ENCODE results near the gene CCDC154.
"Not testable (repeated sequence)": the region's sequence is repeated elsewhere in the genome, so short reads cannot be mapped to it uniquely, and the experiment has no call there.

Gene CCDC154

GRCh38 chr16:1471569-1472194, 27.3 kb upstream of the CCDC154 start:
- Histone ChIP-seq H3K27me3 (ENCODE audit: insufficient read depth, poor library complexity, severe bottlenecking) (no peaks in the 10 kb centered on the region), H3K9me3 (ENCODE audit: severe bottlenecking) (no peaks in the 10 kb centered on the region), H3K4me3 (ENCODE audit: severe bottlenecking) (no peak overlapping the region), H3K27ac (ENCODE audit: poor library complexity, severe bottlenecking) (no peak overlapping the region), H3K4me1 (ENCODE audit: insufficient read depth, poor library complexity, severe bottlenecking) (no peaks in the 10 kb centered on the region), H3K36me3 (ENCODE audit: low read depth) (no peaks in the 10 kb centered on the region)
- DNase-seq (ENCODE audit: low spot score): peak; percentile 59
- no peak for TF ChIP-seq CTCF (IDR thresholded peaks at IDR 0.05; ENCODE audit: poor library complexity, severe bottlenecking)
- ATAC-seq (ENCODE audit: low read depth): no peak

GRCh38 chr16:1470481-1471251, 26.3 kb upstream of the CCDC154 start:
- DNase-seq (ENCODE audit: low spot score): peak; percentile 44
- H3K4me1 ChIP-seq (ENCODE audit: insufficient read depth, poor library complexity, severe bottlenecking): no peaks in the 10 kb centered on the region
- no peaks in the 10 kb centered on the region for H3K27me3 ChIP-seq (ENCODE audit: insufficient read depth, poor library complexity, severe bottlenecking)
- no peaks in the 10 kb centered on the region for H3K9me3 ChIP-seq (ENCODE audit: severe bottlenecking)
- H3K36me3 ChIP-seq (ENCODE audit: low read depth): no peaks in the 10 kb centered on the region
- no peak for ATAC-seq (ENCODE audit: low read depth)
- no peak overlapping the region for H3K4me3 ChIP-seq (ENCODE audit: severe bottlenecking)
- H3K27ac ChIP-seq (ENCODE audit: poor library complexity, severe bottlenecking): no peak overlapping the region
- TF ChIP-seq CTCF (IDR thresholded peaks at IDR 0.05; ENCODE audit: poor library complexity, severe bottlenecking): no peak

- TF ChIP-seq CTCF (IDR thresholded peaks at IDR 0.05; ENCODE audit: poor library complexity, severe bottlenecking): no peak
- ATAC-seq (ENCODE audit: low read depth): no peak
- Histone ChIP-seq H3K4me3 (ENCODE audit: severe bottlenecking) (no peak overlapping the region), H3K27ac (ENCODE audit: poor library complexity, severe bottlenecking) (no peak overlapping the region), H3K9me3 (ENCODE audit: severe bottlenecking) (no peaks in the 10 kb centered on the region), H3K27me3 (ENCODE audit: insufficient read depth, poor library complexity, severe bottlenecking) (no peaks in the 10 kb centered on the region), H3K4me1 (ENCODE audit: insufficient read depth, poor library complexity, severe bottlenecking) (no peaks in the 10 kb centered on the region), H3K36me3 (ENCODE audit: low read depth) (no peaks in the 10 kb centered on the region)
- no peak for DNase-seq (ENCODE audit: low spot score)
These were observed 25.4 kb upstream of the CCDC154 start for GRCh38 chr16:1469693-1470201.

DNA sequence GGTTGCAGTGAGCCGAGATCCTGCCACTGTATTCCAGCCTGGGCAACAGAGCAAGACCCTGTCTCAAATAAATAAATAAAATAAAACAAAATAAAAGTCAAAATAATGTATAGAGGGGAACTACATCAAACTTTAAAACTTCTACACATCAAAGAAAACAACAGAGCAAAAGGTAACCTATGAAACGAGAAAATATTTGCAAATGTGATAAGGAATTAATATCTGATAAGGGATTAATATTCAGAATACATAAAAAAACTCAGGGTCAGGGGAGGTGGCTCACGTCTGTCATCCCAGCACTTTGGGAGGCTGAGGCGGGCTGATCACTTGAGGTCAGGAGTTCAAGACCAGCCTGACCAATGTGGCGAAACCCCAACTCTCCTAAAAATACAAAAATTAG, 24.8 kb upstream of the CCDC154 start:
- not testable (repeated sequence) for ATAC-seq (ENCODE audit: low read depth); H3K27ac ChIP-seq (ENCODE audit: poor library complexity, severe bottlenecking); H3K36me3 ChIP-seq (ENCODE audit: low read depth); H3K9me3 ChIP-seq (ENCODE audit: severe bottlenecking); H3K4me3 ChIP-seq (ENCODE audit: severe bottlenecking); H3K27me3 ChIP-seq (ENCODE audit: insufficient read depth, poor library complexity, severe bottlenecking); H3K4me1 ChIP-seq (ENCODE audit: insufficient read depth, poor library complexity, severe bottlenecking); DNase-seq (ENCODE audit: low spot score)

DNA sequence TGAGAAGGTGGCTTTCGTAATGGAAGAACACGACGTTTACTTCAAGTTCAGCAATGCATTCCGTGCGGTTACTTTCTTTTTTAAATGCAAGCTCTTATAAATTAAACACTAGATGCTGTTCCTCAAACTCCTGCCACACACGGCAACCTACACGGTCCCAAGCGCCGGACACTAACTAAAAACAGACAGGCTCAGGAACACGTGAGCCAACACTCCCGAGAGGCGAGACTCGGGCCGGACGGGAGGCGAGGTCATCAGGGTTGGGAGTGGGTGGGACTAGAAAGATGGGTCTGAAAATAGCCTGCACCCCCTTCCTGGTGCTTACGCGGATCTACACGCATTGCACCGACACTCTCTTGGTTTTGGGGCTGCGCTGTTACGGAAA, 24.1 kb upstream of the CCDC154 start:
- Histone ChIP-seq H3K4me1 (ENCODE audit: insufficient read depth, poor library complexity, severe bottlenecking) (no peaks in the 10 kb centered on the region), H3K27ac (ENCODE audit: poor library complexity, severe bottlenecking) (no peak overlapping the region), H3K27me3 (ENCODE audit: insufficient read depth, poor library complexity, severe bottlenecking) (no peaks in the 10 kb centered on the region), H3K9me3 (ENCODE audit: severe bottlenecking) (no peaks in the 10 kb centered on the region), H3K36me3 (ENCODE audit: low read depth) (no peaks in the 10 kb centered on the region), H3K4me3 (ENCODE audit: severe bottlenecking) (no peak overlapping the region)
- TF ChIP-seq CTCF (IDR thresholded peaks at IDR 0.05; ENCODE audit: poor library complexity, severe bottlenecking): no peak
- no peak for ATAC-seq (ENCODE audit: low read depth)
- DNase-seq (ENCODE audit: low spot score): peak; percentile 47
